ENCODE measurements around the gene TMEM202. TPM values are rescaled to one million over a fixed set of nuclear protein-coding genes. Genes with fewer than 3 reads are reported as not detected.

TMEM202 gene
- total and polyA plus RNA-seq, 2 of the 13 experiments (the other 11 are each of a cell fraction or from before 2014, with no cell fraction given) = not detected

DNA sequence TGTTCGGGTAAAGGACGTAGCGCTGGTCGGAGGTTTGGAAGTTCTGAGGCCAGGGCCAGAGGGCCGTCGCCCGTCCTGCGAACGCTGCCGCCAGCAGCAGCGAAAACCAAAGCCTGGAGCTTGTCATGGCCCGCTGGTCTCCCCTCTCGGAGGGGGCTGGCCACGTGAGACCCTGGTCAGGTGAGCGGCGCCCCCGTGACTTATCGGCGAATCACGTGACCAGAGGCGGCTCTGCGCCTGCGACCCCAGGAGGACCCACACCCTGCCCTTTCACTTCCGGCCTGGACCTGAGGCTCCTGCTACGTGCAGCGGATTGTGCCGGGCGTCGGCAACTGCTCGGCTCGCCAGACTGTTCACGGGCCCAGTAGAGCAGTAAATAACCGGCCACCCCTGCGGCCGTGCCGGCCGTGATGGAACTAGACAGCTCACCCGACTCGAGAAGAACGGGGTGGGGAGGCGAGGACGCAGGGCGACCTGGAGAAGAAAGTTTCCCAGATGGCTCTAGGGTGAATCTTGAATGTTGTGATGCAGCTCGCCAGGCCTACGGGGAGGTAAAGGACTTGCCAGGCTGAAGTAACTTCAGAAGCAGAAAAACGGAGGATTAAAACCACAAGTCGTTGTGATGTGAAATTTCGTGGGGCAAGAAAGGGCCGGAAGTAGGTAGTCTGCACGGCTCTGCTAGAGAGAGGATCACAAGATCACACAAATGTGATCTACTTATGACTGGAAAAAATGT, 22.1 kb upstream of the TMEM202 start, which contains the start of gene HEXA (continued):
- TF ChIP-seq ZNF282 (IDR thresholded peaks at IDR 0.05; ENCODE audit: partially characterized antibody) (no peak), SALL2 (CRISPR knock-in tag; IDR thresholded peaks at IDR 0.05) (peak; percentile 95), REPIN1 (CRISPR knock-in tag; IDR thresholded peaks at IDR 0.05; ENCODE audit: borderline replicate concordance, low read depth) (peak; percentile 94), ZNF616 (CRISPR knock-in tag; IDR thresholded peaks at IDR 0.05; ENCODE audit: low read depth) (no peak; the same call in 1 of the 2 replicates), RELA (CRISPR knock-in tag; IDR thresholded peaks at IDR 0.05) (peak; percentile 82; the same call in 1 of the 2 replicates), AHR (CRISPR knock-in tag; IDR thresholded peaks at IDR 0.05) (0 out of 2 replicates have a peak, but pooled peaks have one; percentile 73), TARDBP (CRISPR knock-in tag; IDR thresholded peaks at IDR 0.05) (peak; percentile 96), MBD4 (IDR thresholded peaks at IDR 0.05; ENCODE audit: borderline replicate concordance, low read length) (no peak), CC2D1A (CRISPR knock-in tag; IDR thresholded peaks at IDR 0.05) (0 out of 2 replicates have a peak, but pooled peaks have one; percentile 54), ZBTB7A (CRISPR knock-in tag; IDR thresholded peaks at IDR 0.05) (peak; percentile 99), KAT7 (CRISPR knock-in tag; IDR thresholded peaks at IDR 0.05; ENCODE audit: borderline replicate concordance) (peak; percentile 96), ATAD3A (CRISPR knock-in tag; IDR thresholded peaks at IDR 0.05) (no peak; the same call in 1 of the 2 replicates), BRCA1 (CRISPR knock-in tag; IDR thresholded peaks at IDR 0.05) (peak; percentile 97), RCOR2 (CRISPR knock-in tag; IDR thresholded peaks at IDR 0.05) (0 out of 2 replicates have a peak, but pooled peaks have one; percentile 40), ZNF251 (CRISPR knock-in tag; IDR thresholded peaks at IDR 0.05) (no peak), ZNF335 (CRISPR knock-in tag; IDR thresholded peaks at IDR 0.05) (peak; percentile 93), ZNF556 (CRISPR knock-in tag; IDR thresholded peaks at IDR 0.05; ENCODE audit: borderline replicate concordance) (peak; percentile 92), RFXAP (CRISPR knock-in tag; IDR thresholded peaks at IDR 0.05; ENCODE audit: borderline replicate concordance) (peak; percentile 86; the same call in 1 of the 2 replicates), SUZ12 (IDR thresholded peaks at IDR 0.05; ENCODE audit: low read depth, low read length) (no peak)
- TF ChIP-seq, protein P1, sequence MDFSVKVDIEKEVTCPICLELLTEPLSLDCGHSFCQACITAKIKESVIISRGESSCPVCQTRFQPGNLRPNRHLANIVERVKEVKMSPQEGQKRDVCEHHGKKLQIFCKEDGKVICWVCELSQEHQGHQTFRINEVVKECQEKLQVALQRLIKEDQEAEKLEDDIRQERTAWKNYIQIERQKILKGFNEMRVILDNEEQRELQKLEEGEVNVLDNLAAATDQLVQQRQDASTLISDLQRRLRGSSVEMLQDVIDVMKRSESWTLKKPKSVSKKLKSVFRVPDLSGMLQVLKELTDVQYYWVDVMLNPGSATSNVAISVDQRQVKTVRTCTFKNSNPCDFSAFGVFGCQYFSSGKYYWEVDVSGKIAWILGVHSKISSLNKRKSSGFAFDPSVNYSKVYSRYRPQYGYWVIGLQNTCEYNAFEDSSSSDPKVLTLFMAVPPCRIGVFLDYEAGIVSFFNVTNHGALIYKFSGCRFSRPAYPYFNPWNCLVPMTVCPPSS (IDR thresholded peaks at IDR 0.05) = no peak
- TF ChIP-seq, protein P2, sequence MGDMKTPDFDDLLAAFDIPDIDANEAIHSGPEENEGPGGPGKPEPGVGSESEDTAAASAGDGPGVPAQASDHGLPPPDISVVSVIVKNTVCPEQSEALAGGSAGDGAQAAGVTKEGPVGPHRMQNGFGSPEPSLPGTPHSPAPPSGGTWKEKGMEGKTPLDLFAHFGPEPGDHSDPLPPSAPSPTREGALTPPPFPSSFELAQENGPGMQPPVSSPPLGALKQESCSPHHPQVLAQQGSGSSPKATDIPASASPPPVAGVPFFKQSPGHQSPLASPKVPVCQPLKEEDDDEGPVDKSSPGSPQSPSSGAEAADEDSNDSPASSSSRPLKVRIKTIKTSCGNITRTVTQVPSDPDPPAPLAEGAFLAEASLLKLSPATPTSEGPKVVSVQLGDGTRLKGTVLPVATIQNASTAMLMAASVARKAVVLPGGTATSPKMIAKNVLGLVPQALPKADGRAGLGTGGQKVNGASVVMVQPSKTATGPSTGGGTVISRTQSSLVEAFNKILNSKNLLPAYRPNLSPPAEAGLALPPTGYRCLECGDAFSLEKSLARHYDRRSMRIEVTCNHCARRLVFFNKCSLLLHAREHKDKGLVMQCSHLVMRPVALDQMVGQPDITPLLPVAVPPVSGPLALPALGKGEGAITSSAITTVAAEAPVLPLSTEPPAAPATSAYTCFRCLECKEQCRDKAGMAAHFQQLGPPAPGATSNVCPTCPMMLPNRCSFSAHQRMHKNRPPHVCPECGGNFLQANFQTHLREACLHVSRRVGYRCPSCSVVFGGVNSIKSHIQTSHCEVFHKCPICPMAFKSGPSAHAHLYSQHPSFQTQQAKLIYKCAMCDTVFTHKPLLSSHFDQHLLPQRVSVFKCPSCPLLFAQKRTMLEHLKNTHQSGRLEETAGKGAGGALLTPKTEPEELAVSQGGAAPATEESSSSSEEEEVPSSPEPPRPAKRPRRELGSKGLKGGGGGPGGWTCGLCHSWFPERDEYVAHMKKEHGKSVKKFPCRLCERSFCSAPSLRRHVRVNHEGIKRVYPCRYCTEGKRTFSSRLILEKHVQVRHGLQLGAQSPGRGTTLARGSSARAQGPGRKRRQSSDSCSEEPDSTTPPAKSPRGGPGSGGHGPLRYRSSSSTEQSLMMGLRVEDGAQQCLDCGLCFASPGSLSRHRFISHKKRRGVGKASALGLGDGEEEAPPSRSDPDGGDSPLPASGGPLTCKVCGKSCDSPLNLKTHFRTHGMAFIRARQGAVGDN (CRISPR knock-in tag; IDR thresholded peaks at IDR 0.05) = peak; percentile 98
- TF ChIP-seq, protein P3, sequence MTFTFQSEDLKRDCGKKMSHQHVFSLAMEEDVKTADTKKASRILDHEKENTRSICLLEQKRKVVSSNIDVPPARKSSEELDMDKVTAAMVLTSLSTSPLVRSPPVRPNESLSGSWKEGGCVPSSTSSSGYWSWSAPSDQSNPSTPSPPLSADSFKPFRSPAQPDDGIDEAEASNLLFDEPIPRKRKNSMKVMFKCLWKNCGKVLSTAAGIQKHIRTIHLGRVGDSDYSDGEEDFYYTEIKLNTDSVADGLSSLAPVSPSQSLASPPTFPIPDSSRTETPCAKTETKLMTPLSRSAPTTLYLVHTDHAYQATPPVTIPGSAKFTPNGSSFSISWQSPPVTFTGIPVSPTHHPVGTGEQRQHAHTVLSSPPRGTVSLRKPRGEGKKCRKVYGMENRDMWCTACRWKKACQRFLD (CRISPR knock-in tag; IDR thresholded peaks at IDR 0.05; ENCODE audit: borderline replicate concordance) = 0 out of 2 replicates have a peak, but pooled peaks have one; percentile 43
- TF ChIP-seq, protein P4, sequence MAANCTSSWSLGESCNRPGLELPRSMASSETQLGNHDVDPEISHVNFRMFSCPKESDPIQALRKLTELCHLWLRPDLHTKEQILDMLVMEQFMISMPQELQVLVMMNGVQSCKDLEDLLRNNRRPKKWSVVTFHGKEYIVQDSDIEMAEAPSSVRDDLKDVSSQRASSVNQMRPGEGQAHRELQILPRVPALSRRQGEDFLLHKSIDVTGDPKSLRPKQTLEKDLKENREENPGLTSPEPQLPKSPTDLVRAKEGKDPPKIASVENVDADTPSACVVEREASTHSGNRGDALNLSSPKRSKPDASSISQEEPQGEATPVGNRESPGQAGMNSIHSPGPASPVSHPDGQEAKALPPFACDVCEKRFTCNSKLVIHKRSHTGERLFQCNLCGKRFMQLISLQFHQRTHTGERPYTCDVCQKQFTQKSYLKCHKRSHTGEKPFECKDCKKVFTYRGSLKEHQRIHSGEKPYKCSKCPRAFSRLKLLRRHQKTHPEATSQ (CRISPR knock-in tag; IDR thresholded peaks at IDR 0.05; ENCODE audit: borderline replicate concordance) = peak; percentile 80; the same call in 1 of the 2 replicates

Measured in HepG2 (cell line).